ENCODE data around the gene RALA.
"Not testable (repeated sequence)": the region's sequence is repeated elsewhere in the genome, so short reads cannot be mapped to it uniquely, and the experiment has no call there.

The RALA gene

GRCh38 chr7:39650676-39651075 lies 27.3 kb downstream of the RALA start:
- no peak for DNase-seq

GRCh38 chr7:39651265-39651664 lies 27.9 kb downstream of the RALA start:
- DNase-seq, result no peak

GRCh38 chr7:39656415-39656814 lies 33.0 kb downstream of the RALA start:
- DNase-seq, result no peak

- no peak for DNase-seq
Observed at GRCh38 chr7:39659356-39660013, 36.1 kb downstream of the RALA start.

GRCh38 chr7:39661960-39662359 lies 38.6 kb downstream of the RALA start:
- no peak for DNase-seq

- DNase-seq, result no peak
Observed at GRCh38 chr7:39663263-39663662, 39.9 kb downstream of the RALA start.

GRCh38 chr7:39664057-39664456 lies 40.7 kb downstream of the RALA start:
- no peak for DNase-seq

GRCh38 chr7:39664585-39664984 lies 41.2 kb downstream of the RALA start:
- no peak for DNase-seq

GRCh38 chr7:39666562-39666961 lies 43.2 kb downstream of the RALA start:
- no peak for DNase-seq

- DNase-seq, result no peak
Observed at GRCh38 chr7:39667341-39667923, 44.1 kb downstream of the RALA start.

- DNase-seq, result not testable (repeated sequence)
Observed at GRCh38 chr7:39668280-39668679, 44.9 kb downstream of the RALA start.

- DNase-seq, result no peak
Observed at GRCh38 chr7:39670052-39670451, 46.7 kb downstream of the RALA start.

- no peak for DNase-seq
Observed at GRCh38 chr7:39670934-39671333, 47.6 kb downstream of the RALA start.

GRCh38 chr7:39672176-39672575 lies 48.8 kb downstream of the RALA start:
- no peak for DNase-seq

GRCh38 chr7:39673868-39674267 lies 50.5 kb downstream of the RALA start:
- DNase-seq, result no peak

- DNase-seq, result no peak
Observed at GRCh38 chr7:39674406-39674805, 51.0 kb downstream of the RALA start.

GRCh38 chr7:39676346-39676745 lies 53.0 kb downstream of the RALA start:
- DNase-seq, result no peak

- DNase-seq, result no peak
Observed at GRCh38 chr7:39678930-39679709, 55.7 kb downstream of the RALA start.

- not testable (repeated sequence) for DNase-seq
Observed at GRCh38 chr7:39679874-39680273, 56.5 kb downstream of the RALA start.

GRCh38 chr7:39681887-39682441 lies 58.6 kb downstream of the RALA start:
- DNase-seq, result no peak

GRCh38 chr7:39683216-39683845 lies 60.0 kb downstream of the RALA start:
- no peak for DNase-seq

GRCh38 chr7:39686261-39686924 lies 63.0 kb downstream of the RALA start:
- DNase-seq, result no peak
